GM18861 (cell line): ENCODE results near the gene USP2.

ENCODE experiments used
- ATAC-seq: cut with Tn5 transposase; IDR thresholded peaks from one replicate; pipeline ENCODE4 v1.9.1; 2021; ENCODE audit not compliant: unreplicated experiment

USP2 gene

GRCh38 chr11:119377112-119377901 lies 4.2 kb downstream of the USP2 start:
- ATAC-seq: no peak

GRCh38 chr11:119376197-119376847 lies 5.2 kb downstream of the USP2 start:
- ATAC-seq: no peak

DNA sequence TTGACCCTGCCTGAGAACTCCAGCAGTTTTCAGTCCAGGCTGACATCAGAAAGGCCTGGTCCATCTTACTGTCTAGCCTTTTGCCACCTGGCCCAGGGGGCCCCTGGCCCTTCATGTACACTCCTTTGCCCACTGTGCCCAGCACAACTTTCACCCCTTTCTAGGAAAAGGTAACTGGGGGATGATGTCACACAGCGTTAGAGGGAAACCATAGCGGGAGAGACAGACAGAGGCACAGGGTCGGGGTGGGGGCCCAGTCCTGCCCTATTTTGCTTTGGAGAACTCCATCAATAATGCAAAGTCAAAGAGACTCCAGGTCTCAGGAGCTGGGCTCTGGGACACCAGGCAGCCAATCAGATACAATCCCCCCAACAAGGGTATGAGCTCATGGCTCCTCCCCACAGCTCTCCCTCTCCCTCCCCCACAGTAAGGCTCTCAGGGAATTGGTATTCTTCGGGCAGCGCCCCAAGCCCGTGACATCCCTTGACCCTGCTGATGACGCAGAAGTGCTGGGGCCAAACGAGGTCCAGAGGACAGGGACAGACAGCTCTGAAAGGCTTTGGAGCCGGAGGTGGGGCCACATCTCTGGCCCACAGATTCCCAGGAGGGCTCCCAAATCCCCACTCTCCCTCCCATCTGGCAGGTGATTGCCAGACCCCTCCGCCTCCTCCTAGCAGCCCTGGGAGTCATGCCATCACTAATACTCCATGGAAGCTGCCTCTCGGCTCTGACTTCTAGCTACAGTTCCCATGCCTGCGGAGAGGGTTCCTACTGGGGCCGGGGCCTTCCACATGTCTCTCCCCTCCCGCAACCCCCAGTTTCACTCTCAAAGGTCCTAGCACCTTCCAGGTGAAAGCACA lies 5.9 kb downstream of the USP2 start:
- ATAC-seq: no peak

- no peak for ATAC-seq
Measured at GRCh38 chr11:119374632-119375336, 6.7 kb downstream of the USP2 start.

DNA sequence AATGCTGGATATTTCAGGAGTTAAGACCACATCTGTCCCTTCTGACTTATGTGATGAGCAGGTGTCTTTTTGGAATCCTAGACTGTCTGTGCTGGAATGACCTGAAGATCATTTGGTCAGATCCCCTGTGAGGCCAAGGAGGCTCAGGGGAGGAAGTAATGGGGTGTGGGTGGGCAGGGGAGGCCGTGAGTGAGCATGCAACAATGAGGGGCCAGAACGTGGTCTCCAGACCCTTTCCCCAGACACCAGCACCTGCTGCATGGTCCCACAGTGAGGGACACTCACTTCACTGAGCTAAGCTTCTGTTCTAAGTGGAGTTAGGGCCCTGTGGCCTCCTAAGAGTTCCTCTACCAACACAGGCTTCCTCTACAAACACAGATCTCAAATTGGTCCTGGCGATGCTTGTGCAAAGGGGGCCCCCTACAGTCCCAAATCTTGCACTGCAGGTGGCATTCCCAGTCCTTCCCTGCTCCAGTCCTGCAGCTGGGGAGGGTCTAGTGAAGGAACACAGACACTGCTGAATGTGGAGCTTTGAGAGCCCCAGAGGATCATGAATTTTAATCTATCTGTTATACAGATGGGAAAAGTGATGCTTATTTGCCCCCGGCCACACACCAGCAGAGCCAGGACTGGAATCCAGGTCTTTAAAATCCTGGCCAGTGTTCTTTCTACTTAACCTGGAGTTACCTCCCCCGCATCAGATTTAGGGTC lies 7.4 kb downstream of the USP2 start:
- ATAC-seq: no peak

DNA sequence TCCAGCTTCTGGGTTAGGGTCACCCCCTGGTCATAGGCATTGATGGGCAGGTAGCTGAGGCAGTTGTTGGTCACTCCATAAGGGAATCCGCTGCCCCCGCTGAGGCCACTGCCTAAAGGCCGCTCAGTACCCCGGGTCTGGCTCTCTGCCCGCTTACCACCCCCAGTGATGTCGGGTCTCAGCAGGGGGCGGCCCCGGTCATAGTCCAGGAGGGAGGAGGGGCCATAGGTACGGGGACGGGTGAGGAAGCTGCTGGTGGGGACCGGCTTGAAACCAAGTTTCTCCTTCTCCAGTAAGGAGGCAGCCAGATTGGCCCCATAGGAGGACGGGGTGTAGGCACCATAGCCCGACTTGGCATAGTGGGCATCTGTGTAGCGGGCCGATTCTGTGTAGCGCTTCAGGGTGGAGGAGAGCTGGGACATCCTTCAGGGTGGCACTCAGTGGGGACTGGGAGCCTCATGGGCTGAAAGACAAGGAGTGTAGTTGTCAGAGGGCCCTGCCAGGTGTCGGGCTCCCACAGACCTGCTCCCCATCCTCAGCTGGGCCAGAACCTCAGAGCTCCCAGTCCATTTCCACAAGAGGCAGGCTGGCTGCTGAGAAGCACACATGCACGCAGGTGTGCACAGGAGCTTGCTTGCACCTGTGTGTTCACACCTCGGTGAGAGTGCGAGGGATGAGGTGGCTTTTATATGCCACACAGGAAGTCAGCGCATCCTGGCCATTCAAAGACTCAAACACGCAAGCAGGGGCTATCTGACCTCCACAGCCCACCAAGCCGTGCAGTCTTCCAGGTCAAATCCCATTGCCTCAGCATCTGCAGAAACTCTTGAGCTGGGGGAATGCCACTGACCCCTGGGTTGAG lies 8.2 kb downstream of the USP2 start:
- no peak for ATAC-seq

GRCh38 chr11:119372260-119373058 lies 9.0 kb downstream of the USP2 start:
- ATAC-seq: no peak

DNA sequence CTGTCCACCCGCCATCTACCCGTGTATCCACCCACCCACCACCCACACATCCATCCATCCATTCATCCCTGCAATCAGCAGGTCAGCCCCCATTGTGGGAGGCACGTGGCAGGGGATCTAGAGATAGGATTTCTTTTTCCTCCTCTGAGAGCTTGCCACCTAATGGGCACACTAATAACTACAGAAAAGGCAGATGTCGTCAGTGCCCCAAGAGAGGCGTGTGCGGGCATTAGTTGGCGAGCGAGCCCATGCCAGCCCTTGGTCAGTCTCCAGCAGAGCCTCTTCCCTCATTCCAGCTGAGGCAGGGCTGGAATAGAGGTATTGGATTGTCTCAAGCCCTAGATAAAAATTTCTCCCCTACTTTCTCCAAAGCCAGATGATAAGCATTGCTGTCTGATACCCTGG lies 9.7 kb downstream of the USP2 start:
- ATAC-seq: no peak

- no peak for ATAC-seq
Measured at GRCh38 chr11:119371067-119371601, 10.4 kb downstream of the USP2 start.

DNA sequence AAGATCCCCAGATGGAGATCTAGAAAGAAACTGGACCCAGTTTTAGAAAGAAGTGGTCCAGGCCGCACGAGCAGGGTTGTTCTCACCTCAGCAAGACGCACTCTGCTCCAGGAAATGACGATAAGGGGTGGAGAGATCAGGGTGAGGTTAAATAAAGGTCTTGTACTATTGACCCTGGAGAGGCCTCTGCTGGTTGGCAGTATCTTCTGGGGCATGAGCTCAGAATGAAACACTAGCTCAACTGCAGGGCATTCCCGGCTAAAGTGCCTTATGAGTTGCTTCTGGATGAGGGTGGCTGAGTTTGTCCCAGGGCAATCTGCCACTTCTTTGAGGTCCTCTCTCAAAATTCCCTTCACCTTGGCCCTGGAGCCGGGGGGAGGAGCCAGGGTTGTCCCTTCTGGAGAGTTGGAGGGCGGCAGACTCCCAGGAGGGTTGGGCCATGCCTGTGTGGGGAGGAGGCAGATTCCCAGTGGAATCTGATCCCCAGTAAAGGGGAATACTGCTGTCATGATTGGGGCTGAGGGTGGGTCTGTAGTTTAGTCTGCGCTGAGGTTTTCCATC lies 10.9 kb downstream of the USP2 start:
- no peak for ATAC-seq

DNA sequence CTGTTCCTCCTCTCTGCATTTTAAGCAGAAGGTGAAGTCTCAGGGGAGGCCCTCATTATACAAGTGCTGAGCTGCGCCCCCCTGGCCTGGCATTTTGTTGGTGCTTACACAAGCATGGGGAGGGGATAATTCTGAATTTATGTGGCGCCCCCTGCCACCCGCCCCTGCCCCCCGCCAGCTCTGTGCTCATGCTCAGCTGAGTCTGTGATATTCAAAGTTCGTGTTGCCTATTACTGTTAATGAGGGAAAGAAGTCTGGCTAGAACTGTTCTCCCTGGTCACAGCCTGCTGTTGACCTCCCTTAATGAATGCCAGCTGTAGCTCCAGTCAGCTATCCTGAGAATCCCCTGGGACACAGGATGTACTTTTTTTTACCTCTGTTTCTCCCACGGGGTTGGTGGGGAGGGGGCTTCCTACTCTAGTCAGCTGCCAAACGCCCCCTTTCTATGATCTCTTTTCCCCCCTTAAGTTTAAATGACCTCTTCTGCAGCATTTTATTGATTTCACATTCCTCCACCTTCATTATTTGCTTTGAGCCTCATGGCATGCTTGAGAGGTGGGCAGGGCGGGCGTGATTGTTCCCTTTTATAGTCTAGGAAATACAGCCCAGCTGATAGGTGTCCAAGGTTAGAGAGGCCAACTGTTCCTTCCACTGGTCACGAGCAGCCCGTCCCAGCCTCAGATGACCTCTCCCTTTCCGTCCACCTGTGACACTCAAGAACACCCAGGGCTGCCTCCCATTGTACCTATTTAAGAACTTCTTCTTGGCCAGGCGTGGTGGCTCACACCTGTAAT lies 12.2 kb downstream of the USP2 start:
- no peak for ATAC-seq

GRCh38 chr11:119368121-119369034 lies 13.1 kb downstream of the USP2 start:
- no peak for ATAC-seq

GRCh38 chr11:119367661-119368120 lies 13.8 kb downstream of the USP2 start:
- ATAC-seq: no peak

- ATAC-seq: no peak
Measured at GRCh38 chr11:119366690-119367620, 14.5 kb downstream of the USP2 start.

DNA sequence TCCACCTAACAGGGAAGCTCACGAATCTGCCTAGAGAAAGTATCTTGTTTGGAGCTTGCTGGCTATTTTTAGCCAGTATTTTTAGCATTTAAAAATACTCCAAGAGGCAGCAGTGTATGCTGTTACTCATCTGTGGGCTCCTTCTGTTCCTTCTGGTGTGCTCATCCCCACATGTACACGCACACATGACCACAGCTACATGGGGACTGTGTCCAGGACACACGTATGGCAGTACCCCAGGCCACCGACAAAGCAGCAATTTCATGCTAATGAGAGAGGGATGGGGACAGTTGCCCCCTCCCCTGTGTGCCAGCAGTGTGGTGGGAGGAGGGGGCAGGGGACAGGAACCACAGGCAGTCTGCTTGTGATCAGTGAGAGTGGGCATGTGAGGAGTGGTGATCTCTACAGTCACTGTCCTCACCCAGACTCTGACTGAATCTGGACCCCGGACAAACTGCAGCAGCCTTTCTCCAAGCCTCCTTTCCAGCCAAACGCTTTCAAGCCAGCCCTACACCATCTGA lies 16.4 kb downstream of the USP2 start:
- ATAC-seq: no peak
